ENCODE data around the gene LCOR. TPM values are rescaled to one million over a fixed set of nuclear protein-coding genes. Genes with fewer than 3 reads are reported as not detected.

LCOR gene
- total RNA-seq, 1 donor from 2014 or later: 68.2 TPM

DNA sequence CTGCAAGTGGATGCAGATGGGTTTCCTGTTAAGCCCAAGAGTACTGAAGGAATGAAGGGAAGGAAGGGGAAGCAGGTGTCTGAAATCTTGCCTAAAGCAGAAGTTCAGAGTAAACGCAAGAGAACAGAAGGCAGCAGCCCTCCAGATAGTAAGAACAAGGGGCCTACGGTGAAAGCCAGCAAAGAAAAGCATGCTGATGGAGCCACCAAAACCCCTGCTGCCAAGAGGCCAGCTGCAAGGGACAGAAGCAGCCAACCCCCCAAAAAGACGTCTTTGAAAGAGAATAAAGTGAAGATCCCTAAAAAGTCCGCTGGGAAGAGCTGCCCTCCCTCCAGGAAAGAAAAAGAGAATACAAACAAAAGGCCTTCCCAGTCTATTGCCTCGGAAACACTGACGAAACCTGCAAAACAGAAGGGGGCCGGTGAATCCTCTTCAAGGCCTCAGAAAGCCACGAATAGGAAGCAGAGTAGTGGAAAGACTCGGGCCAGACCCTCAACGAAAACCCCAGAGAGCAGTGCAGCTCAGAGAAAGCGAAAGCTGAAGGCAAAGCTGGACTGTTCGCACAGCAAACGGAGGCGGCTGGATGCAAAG lies 152.5 kb downstream of the LCOR start:
- H3K27ac Mint-ChIP-seq: no peak overlapping the region
- TF ChIP-seq, protein P1, sequence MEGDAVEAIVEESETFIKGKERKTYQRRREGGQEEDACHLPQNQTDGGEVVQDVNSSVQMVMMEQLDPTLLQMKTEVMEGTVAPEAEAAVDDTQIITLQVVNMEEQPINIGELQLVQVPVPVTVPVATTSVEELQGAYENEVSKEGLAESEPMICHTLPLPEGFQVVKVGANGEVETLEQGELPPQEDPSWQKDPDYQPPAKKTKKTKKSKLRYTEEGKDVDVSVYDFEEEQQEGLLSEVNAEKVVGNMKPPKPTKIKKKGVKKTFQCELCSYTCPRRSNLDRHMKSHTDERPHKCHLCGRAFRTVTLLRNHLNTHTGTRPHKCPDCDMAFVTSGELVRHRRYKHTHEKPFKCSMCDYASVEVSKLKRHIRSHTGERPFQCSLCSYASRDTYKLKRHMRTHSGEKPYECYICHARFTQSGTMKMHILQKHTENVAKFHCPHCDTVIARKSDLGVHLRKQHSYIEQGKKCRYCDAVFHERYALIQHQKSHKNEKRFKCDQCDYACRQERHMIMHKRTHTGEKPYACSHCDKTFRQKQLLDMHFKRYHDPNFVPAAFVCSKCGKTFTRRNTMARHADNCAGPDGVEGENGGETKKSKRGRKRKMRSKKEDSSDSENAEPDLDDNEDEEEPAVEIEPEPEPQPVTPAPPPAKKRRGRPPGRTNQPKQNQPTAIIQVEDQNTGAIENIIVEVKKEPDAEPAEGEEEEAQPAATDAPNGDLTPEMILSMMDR (IDR thresholded peaks at IDR 0.05; ENCODE audit: unreplicated experiment): no peak
- no peak for DNase-seq (ENCODE audit: low spot score in 2 of 2, unreplicated experiment in 2 of 2)
- no peaks in the 10 kb centered on the region for H3K9me3 Mint-ChIP-seq
- no peaks in the 10 kb centered on the region for H3K4me1 Mint-ChIP-seq
- peaks cover 27% of the 10 kb centered on the region for H3K36me3 Mint-ChIP-seq
- H3K4me3 Mint-ChIP-seq: no peak overlapping the region
- H3K27me3 Mint-ChIP-seq (ENCODE audit: low read depth): no peaks in the 10 kb centered on the region

DNA sequence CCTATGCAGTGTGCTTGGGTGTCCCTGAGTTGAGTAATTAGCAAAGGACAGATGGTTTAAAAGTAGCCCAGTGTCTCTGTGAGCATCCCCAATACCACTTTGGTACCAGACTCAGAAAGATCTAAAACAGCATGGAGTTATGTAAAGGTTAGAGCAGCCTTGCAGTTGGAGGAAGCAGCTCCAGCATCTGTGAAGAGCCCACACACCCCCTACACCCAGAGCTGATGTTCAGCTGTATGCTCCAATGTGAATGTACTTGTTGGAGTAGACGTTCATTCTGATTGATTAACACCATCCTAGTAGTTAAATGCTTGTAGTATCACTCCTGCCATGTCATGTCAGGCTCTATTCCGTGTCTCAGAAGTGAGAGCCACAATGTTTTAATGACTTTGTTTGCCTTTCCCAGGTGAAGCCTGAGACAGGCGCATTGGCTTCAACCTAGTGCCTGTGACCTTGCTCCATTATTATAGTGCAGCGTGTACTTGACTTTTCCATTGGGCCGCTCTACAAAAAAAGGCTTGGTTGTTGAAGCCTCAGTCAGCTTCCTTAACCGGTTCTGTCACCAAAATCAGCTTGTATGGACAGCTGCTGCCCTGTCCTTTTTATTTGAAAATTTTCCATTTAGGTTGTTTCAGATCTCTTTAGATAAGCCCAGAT lies 154.2 kb downstream of the LCOR start:
- Mint-ChIP-seq H3K9me3 (no peaks in the 10 kb centered on the region), H3K27ac (no peak overlapping the region)

DNA sequence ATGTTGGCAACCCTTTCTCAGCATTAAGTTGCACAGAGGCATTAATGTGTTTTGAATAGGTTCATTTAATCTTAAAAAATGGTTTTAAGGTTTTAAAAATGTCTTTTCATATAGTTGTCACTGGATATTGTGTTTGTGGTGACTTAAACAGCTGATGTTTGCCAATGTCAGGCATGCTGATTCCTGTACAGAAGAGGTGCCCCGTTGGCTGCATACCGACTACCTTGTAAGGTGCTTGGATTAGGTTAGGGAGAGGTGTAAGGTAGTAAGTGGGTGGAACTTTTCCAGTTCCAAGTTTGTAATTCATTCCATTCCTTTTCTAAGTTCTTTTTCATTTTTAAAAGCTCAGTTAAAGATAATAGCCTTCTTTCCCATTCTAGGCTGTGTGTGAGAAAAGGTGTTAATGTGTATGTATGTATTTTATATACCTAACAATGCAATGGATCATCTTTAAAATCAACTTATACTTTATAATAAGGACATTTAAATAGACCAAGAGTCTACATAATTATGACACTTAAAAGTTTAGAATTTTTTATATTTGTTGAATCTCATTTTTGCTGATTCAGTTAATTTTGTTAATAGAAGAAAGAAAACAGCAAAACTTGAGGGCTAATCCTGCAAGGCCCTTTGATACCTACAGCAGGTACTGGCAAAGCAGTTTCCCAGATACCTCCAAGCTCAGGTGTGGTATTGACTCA lies 155.2 kb downstream of the LCOR start:
- Mint-ChIP-seq H3K27me3 (ENCODE audit: low read depth) (no peaks in the 10 kb centered on the region), H3K4me1 (peaks cover 10% of the 10 kb centered on the region), H3K36me3 (peaks cover 10% of the 10 kb centered on the region), H3K27ac (no peak overlapping the region), H3K9me3 (no peaks in the 10 kb centered on the region), H3K4me3 (no peak overlapping the region)
- DNase-seq (ENCODE audit: low spot score in 2 of 2, unreplicated experiment in 2 of 2): no peak
- TF ChIP-seq, protein P1 (IDR thresholded peaks at IDR 0.05; ENCODE audit: unreplicated experiment): no peak

More for the DNA sequence above, 154.2 kb downstream of the LCOR start:
- Mint-ChIP-seq H3K4me1 (peaks cover 5% of the 10 kb centered on the region), H3K36me3 (peaks cover 19% of the 10 kb centered on the region), H3K27me3 (ENCODE audit: low read depth) (no peaks in the 10 kb centered on the region), H3K4me3 (no peak overlapping the region)
- DNase-seq (ENCODE audit: low spot score in 2 of 2, unreplicated experiment in 2 of 2): no peak
- TF ChIP-seq, protein P1 (IDR thresholded peaks at IDR 0.05; ENCODE audit: unreplicated experiment): no peak

DNA sequence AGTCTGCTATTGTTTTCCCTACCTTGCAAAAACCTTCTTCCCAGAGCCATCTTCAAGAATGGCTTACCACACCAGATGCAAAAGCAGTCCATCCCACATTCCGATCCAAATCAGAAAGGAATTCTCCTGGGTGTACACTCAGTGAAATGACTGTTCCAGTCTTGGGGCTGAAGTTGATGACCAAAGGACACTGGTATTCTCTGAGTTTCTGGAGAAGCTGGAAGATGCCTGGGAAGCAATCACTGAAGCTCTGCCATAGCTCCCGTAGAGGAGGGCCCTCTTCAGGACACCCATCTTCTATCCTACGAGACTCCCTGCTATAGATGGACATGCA lies 155.7 kb downstream of the LCOR start:
- TF ChIP-seq, protein P1 (IDR thresholded peaks at IDR 0.05; ENCODE audit: unreplicated experiment): no peak
- Mint-ChIP-seq H3K9me3 (no peaks in the 10 kb centered on the region), H3K27ac (no peak overlapping the region), H3K27me3 (ENCODE audit: low read depth) (no peaks in the 10 kb centered on the region), H3K36me3 (peaks cover 7% of the 10 kb centered on the region), H3K4me1 (peaks cover 10% of the 10 kb centered on the region), H3K4me3 (no peak overlapping the region)
- no peak for DNase-seq (ENCODE audit: low spot score in 2 of 2, unreplicated experiment in 2 of 2)

DNA sequence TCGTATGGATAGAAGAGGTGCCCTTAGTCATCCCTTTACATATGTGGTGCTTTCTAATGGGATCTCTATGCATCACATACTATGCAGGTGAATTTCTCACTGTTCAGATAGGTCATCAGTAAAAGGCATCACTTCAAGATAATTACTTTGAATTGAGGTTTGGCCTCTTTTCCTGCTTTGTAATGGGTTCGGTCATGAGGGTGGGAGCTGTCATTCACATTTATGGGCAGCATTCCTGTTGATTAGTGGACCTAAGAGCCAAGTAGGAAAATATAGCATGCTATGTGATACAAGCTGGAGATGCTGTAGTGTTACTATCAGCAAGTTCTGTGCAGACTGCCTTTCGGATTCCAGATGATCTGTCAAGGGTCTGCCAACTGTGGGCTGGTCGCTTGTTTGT lies 156.3 kb downstream of the LCOR start:
- Mint-ChIP-seq H3K27ac (no peak overlapping the region), H3K9me3 (no peaks in the 10 kb centered on the region), H3K27me3 (ENCODE audit: low read depth) (no peaks in the 10 kb centered on the region), H3K4me3 (no peak overlapping the region), H3K36me3 (peaks cover 2% of the 10 kb centered on the region), H3K4me1 (peaks cover 10% of the 10 kb centered on the region)
- DNase-seq (ENCODE audit: low spot score in 2 of 2, unreplicated experiment in 2 of 2): no peak
- TF ChIP-seq, protein P1 (IDR thresholded peaks at IDR 0.05; ENCODE audit: unreplicated experiment): no peak
